ENCODE results near the gene COLGALT1.
"Not testable (repeated sequence)": the region's sequence is repeated elsewhere in the genome, so short reads cannot be mapped to it uniquely, and the experiment has no call there.

The COLGALT1 gene

GRCh38 chr19:17544418-17544817 is 11.0 kb upstream of the COLGALT1 start:
- ChIA-PET POLR2A (no interaction called here), CTCF (interaction anchor here (0.8 to 1.1 kb wide), 2 partner anchors 9 to 29 kb away, joined by 4 to 7 read pairs; no protein-coding TSS in a partner anchor)
- Histone ChIP-seq H3K36me3 (ENCODE audit: control insufficient read depth in 4 of 4, insufficient read depth in 4 of 4, low read length in 3 of 4) (no peaks in the 10 kb centered on the region), H3K27me3 (replicated peaks in 2 of 5; ENCODE audit: control insufficient read depth in 4 of 5, insufficient read depth in 5 of 5, low read length in 4 of 5) (no peaks in the 10 kb centered on the region), H3K4me1 (ENCODE audit: control extremely low read depth in 1 of 4, control insufficient read depth in 4 of 4, insufficient read depth in 4 of 4, low read length in 3 of 4) (peaks cover 0 to 4% (median 1%) of the 10 kb centered on the region in 4 experiments), H3K27ac (ENCODE audit: insufficient read depth in 1 of 2, low read depth in 1 of 2, low read length in 2 of 2, poor library complexity in 1 of 2, severe bottlenecking in 2 of 2) (no peak overlapping the region), H3K9me3 (ENCODE audit: control extremely low read depth in 1 of 5, control insufficient read depth in 4 of 5, insufficient read depth in 2 of 5, low read depth in 1 of 5, low read length in 4 of 5) (no peaks in the 10 kb centered on the region), H3K4me3 (ENCODE audit: control insufficient read depth in 1 of 7, extremely low read depth in 1 of 7, insufficient read depth in 4 of 7, low read depth in 2 of 7, low read length in 6 of 7) (no peak overlapping the region)
- DNase-seq: no peak
- 96% methylated on average over 2 of the region's 4 CpGs for WGBS (ENCODE audit: insufficient coverage)

- Histone ChIP-seq H3K4me3 (ENCODE audit: control insufficient read depth in 1 of 7, extremely low read depth in 1 of 7, insufficient read depth in 4 of 7, low read depth in 2 of 7, low read length in 6 of 7) (no peak overlapping the region), H3K36me3 (ENCODE audit: control insufficient read depth in 4 of 4, insufficient read depth in 4 of 4, low read length in 3 of 4) (no peaks in the 10 kb centered on the region), H3K9me3 (ENCODE audit: control extremely low read depth in 1 of 5, control insufficient read depth in 4 of 5, insufficient read depth in 2 of 5, low read depth in 1 of 5, low read length in 4 of 5) (no peaks in the 10 kb centered on the region), H3K27me3 (replicated peaks in 2 of 5; ENCODE audit: control insufficient read depth in 4 of 5, insufficient read depth in 5 of 5, low read length in 4 of 5) (no peaks in the 10 kb centered on the region), H3K4me1 (ENCODE audit: control extremely low read depth in 1 of 4, control insufficient read depth in 4 of 4, insufficient read depth in 4 of 4, low read length in 3 of 4) (peaks cover 0 to 1% (median 0%) of the 10 kb centered on the region in 4 experiments), H3K27ac (ENCODE audit: insufficient read depth in 1 of 2, low read depth in 1 of 2, low read length in 2 of 2, poor library complexity in 1 of 2, severe bottlenecking in 2 of 2) (no peak overlapping the region)
- 94% methylated on average over 4 of the region's 6 CpGs for WGBS (ENCODE audit: insufficient coverage)
- DNase-seq: no peak
- ChIA-PET POLR2A (no interaction called here), CTCF (interaction anchor here (1.8 kb wide), 1 partner anchor 58 kb away, joined by 4 read pairs; no protein-coding TSS in a partner anchor)
Observed at GRCh38 chr19:17548145-17548544, 7.3 kb upstream of the COLGALT1 start.

- no peak overlapping the region for H3K27ac ChIP-seq (ENCODE audit: insufficient read depth in 1 of 2, low read depth in 1 of 2, low read length in 2 of 2, poor library complexity in 1 of 2, severe bottlenecking in 2 of 2)
- H3K27me3 ChIP-seq (replicated peaks in 2 of 5; ENCODE audit: control insufficient read depth in 4 of 5, insufficient read depth in 5 of 5, low read length in 4 of 5): no peaks in the 10 kb centered on the region
- ChIA-PET CTCF (interaction anchor here (0.6 to 1.2 kb wide), 3 partner anchors 19 to 750 kb away, joined by 3 read pairs; no protein-coding TSS in a partner anchor), POLR2A (no interaction called here)
- no peak overlapping the region for H3K4me3 ChIP-seq (ENCODE audit: control insufficient read depth in 1 of 7, extremely low read depth in 1 of 7, insufficient read depth in 4 of 7, low read depth in 2 of 7, low read length in 6 of 7)
- peaks cover 0 to 7% (median 0%) of the 10 kb centered on the region in 4 experiments for H3K4me1 ChIP-seq (ENCODE audit: control extremely low read depth in 1 of 4, control insufficient read depth in 4 of 4, insufficient read depth in 4 of 4, low read length in 3 of 4)
- no peaks in the 10 kb centered on the region for H3K36me3 ChIP-seq (ENCODE audit: control insufficient read depth in 4 of 4, insufficient read depth in 4 of 4, low read length in 3 of 4)
- H3K9me3 ChIP-seq (ENCODE audit: control extremely low read depth in 1 of 5, control insufficient read depth in 4 of 5, insufficient read depth in 2 of 5, low read depth in 1 of 5, low read length in 4 of 5): no peaks in the 10 kb centered on the region
- no peak for DNase-seq
- 100% methylated on average over 2 of the region's 5 CpGs for WGBS (ENCODE audit: insufficient coverage)
Observed at GRCh38 chr19:17549085-17549740, 6.2 kb upstream of the COLGALT1 start.

- Histone ChIP-seq H3K27ac (ENCODE audit: insufficient read depth in 1 of 2, low read depth in 1 of 2, low read length in 2 of 2, poor library complexity in 1 of 2, severe bottlenecking in 2 of 2) (no peak overlapping the region), H3K27me3 (replicated peaks in 2 of 5; ENCODE audit: control insufficient read depth in 4 of 5, insufficient read depth in 5 of 5, low read length in 4 of 5) (no peaks in the 10 kb centered on the region), H3K36me3 (ENCODE audit: control insufficient read depth in 4 of 4, insufficient read depth in 4 of 4, low read length in 3 of 4) (no peaks in the 10 kb centered on the region), H3K9me3 (ENCODE audit: control extremely low read depth in 1 of 5, control insufficient read depth in 4 of 5, insufficient read depth in 2 of 5, low read depth in 1 of 5, low read length in 4 of 5) (no peaks in the 10 kb centered on the region), H3K4me3 (ENCODE audit: control insufficient read depth in 1 of 7, extremely low read depth in 1 of 7, insufficient read depth in 4 of 7, low read depth in 2 of 7, low read length in 6 of 7) (no peak overlapping the region), H3K4me1 (ENCODE audit: control extremely low read depth in 1 of 4, control insufficient read depth in 4 of 4, insufficient read depth in 4 of 4, low read length in 3 of 4) (peaks cover 0 to 9% (median 3%) of the 10 kb centered on the region in 4 experiments)
- WGBS (ENCODE audit: insufficient coverage): no CpG with 5 or more reads among the region's 4 CpGs
- ChIA-PET POLR2A (no interaction called here), CTCF (interaction anchor here (0.6 to 1.3 kb wide), 6 partner anchors 20 to 86 kb away, joined by 3 read pairs; no protein-coding TSS in a partner anchor)
- no peak for DNase-seq
Observed at GRCh38 chr19:17550076-17550667, 5.3 kb upstream of the COLGALT1 start.

- POLR2A ChIA-PET; H3K4me3 ChIP-seq (ENCODE audit: control insufficient read depth in 1 of 7, extremely low read depth in 1 of 7, insufficient read depth in 4 of 7, low read depth in 2 of 7, low read length in 6 of 7); H3K9me3 ChIP-seq (ENCODE audit: control extremely low read depth in 1 of 5, control insufficient read depth in 4 of 5, insufficient read depth in 2 of 5, low read depth in 1 of 5, low read length in 4 of 5); H3K27me3 ChIP-seq (replicated peaks in 2 of 5; ENCODE audit: control insufficient read depth in 4 of 5, insufficient read depth in 5 of 5, low read length in 4 of 5); H3K27ac ChIP-seq (ENCODE audit: insufficient read depth in 1 of 2, low read depth in 1 of 2, low read length in 2 of 2, poor library complexity in 1 of 2, severe bottlenecking in 2 of 2); H3K36me3 ChIP-seq (ENCODE audit: control insufficient read depth in 4 of 4, insufficient read depth in 4 of 4, low read length in 3 of 4); DNase-seq: not testable (repeated sequence)
- H3K4me1 ChIP-seq (ENCODE audit: control extremely low read depth in 1 of 4, control insufficient read depth in 4 of 4, insufficient read depth in 4 of 4, low read length in 3 of 4): peaks cover 8 to 26% (median 16%) of the 10 kb centered on the region in 4 experiments
- CTCF ChIA-PET: interaction anchor here (0.7 to 1.8 kb wide), 5 partner anchors 8 to 53 kb away, joined by 3 to 7 read pairs (median 3); no protein-coding TSS in a partner anchor
- 100% methylated on average over 1 of the region's 4 CpGs for WGBS (ENCODE audit: insufficient coverage)
Observed at GRCh38 chr19:17552735-17553134, 2.7 kb upstream of the COLGALT1 start.

- 57% methylated on average over 6 of the region's 7 CpGs for WGBS (ENCODE audit: insufficient coverage)
- Histone ChIP-seq H3K36me3 (ENCODE audit: control insufficient read depth in 4 of 4, insufficient read depth in 4 of 4, low read length in 3 of 4) (peaks cover 0 to 4% (median 0%) of the 10 kb centered on the region in 4 experiments), H3K4me1 (ENCODE audit: control extremely low read depth in 1 of 4, control insufficient read depth in 4 of 4, insufficient read depth in 4 of 4, low read length in 3 of 4) (peaks cover 8 to 26% (median 16%) of the 10 kb centered on the region in 4 experiments), H3K27ac (ENCODE audit: insufficient read depth in 1 of 2, low read depth in 1 of 2, low read length in 2 of 2, poor library complexity in 1 of 2, severe bottlenecking in 2 of 2) (no peak overlapping the region), H3K9me3 (ENCODE audit: control extremely low read depth in 1 of 5, control insufficient read depth in 4 of 5, insufficient read depth in 2 of 5, low read depth in 1 of 5, low read length in 4 of 5) (no peaks in the 10 kb centered on the region), H3K4me3 (ENCODE audit: control insufficient read depth in 1 of 7, extremely low read depth in 1 of 7, insufficient read depth in 4 of 7, low read depth in 2 of 7, low read length in 6 of 7) (no peak overlapping the region), H3K27me3 (replicated peaks in 2 of 5; ENCODE audit: control insufficient read depth in 4 of 5, insufficient read depth in 5 of 5, low read length in 4 of 5) (no peaks in the 10 kb centered on the region)
- CTCF ChIA-PET: interaction anchor here (0.7 to 1.8 kb wide), 5 partner anchors 9 to 52 kb away, joined by 3 to 7 read pairs (median 3); no protein-coding TSS in a partner anchor
- POLR2A ChIA-PET: no interaction called here
- peak in 2 of 3 donors; percentile 63 to 77 for DNase-seq
Observed at GRCh38 chr19:17553256-17553655, 2.2 kb upstream of the COLGALT1 start.

GRCh38 chr19:17554968-17555479 is 425 bp upstream of the COLGALT1 start:
- Histone ChIP-seq H3K27me3 (replicated peaks in 2 of 5; ENCODE audit: control insufficient read depth in 4 of 5, insufficient read depth in 5 of 5, low read length in 4 of 5) (no peaks in the 10 kb centered on the region), H3K27ac (ENCODE audit: insufficient read depth in 1 of 2, low read depth in 1 of 2, low read length in 2 of 2, poor library complexity in 1 of 2, severe bottlenecking in 2 of 2) (peak overlapping the region in 1 of 2 experiments; percentile 43), H3K4me3 (ENCODE audit: control insufficient read depth in 1 of 7, extremely low read depth in 1 of 7, insufficient read depth in 4 of 7, low read depth in 2 of 7, low read length in 6 of 7) (peak overlapping the region; percentile 45 to 94 (median 88)), H3K36me3 (ENCODE audit: control insufficient read depth in 4 of 4, insufficient read depth in 4 of 4, low read length in 3 of 4) (peaks cover 5 to 19% (median 10%) of the 10 kb centered on the region in 4 experiments), H3K9me3 (ENCODE audit: control extremely low read depth in 1 of 5, control insufficient read depth in 4 of 5, insufficient read depth in 2 of 5, low read depth in 1 of 5, low read length in 4 of 5) (no peaks in the 10 kb centered on the region), H3K4me1 (ENCODE audit: control extremely low read depth in 1 of 4, control insufficient read depth in 4 of 4, insufficient read depth in 4 of 4, low read length in 3 of 4) (peaks cover 8 to 26% (median 16%) of the 10 kb centered on the region in 4 experiments)
- no peak for DNase-seq
- ChIA-PET POLR2A (no interaction called here), CTCF (interaction anchor here (1.0 kb wide), 1 partner anchor 9 kb away, joined by 3 read pairs; no protein-coding TSS in a partner anchor)
- WGBS (ENCODE audit: insufficient coverage): 22% methylated on average over 17 of the region's 19 CpGs

Measured in common myeloid progenitor, CD34-positive (primary cell).